ENCODE data around the gene PRKCA.
"Not testable (repeated sequence)": the region's sequence is repeated elsewhere in the genome, so short reads cannot be mapped to it uniquely, and the experiment has no call there.

PRKCA gene

GRCh38 chr17:66322764-66323163 lies 20.4 kb downstream of the PRKCA start:
- Histone ChIP-seq H3K27ac (replicated peaks; ENCODE audit: low read length) (no peak overlapping the region), H4K91ac (ENCODE audit: low read depth, low read length, poor library complexity) (no peak overlapping the region), H2AK5ac (ENCODE audit: low read depth, low read length) (no peak overlapping the region), H4K8ac (ENCODE audit: low read depth, low read length) (no peak overlapping the region), H3K9ac (ENCODE audit: low read depth, low read length, poor library complexity) (no peak overlapping the region), H2AFZ (ENCODE audit: low read length) (no peak overlapping the region), H2BK12ac (ENCODE audit: low read length) (no peak overlapping the region), H3K4me2 (ENCODE audit: insufficient read depth, low read length, poor library complexity, severe bottlenecking) (no peak overlapping the region), H3K4ac (ENCODE audit: low read length) (no peak overlapping the region), H3K79me1 (ENCODE audit: low read depth, low read length) (no peaks in the 10 kb centered on the region), H3K4me1 (ENCODE audit: control insufficient read depth in 2 of 2, insufficient read depth in 1 of 2, low read depth in 1 of 2, low read length in 2 of 2) (no peaks in the 10 kb centered on the region), H3K14ac (ENCODE audit: low read length) (no peak overlapping the region), H3K9me3 (replicated peaks in 1 of 2; ENCODE audit: control insufficient read depth in 2 of 2, insufficient read depth in 1 of 2, low read depth in 1 of 2, low read length in 2 of 2) (peaks cover 5 to 15% of the 10 kb centered on the region in 2 donors), H2BK120ac (ENCODE audit: low read depth, low read length) (no peak overlapping the region), H2BK15ac (ENCODE audit: low read length) (no peak overlapping the region), H3K18ac (ENCODE audit: low read length) (no peak overlapping the region), H3K4me3 (ENCODE audit: low read length in 2 of 2) (no peak overlapping the region), H2BK5ac (ENCODE audit: low read length) (no peak overlapping the region), H3K23ac (ENCODE audit: low read depth, low read length, poor library complexity) (no peak overlapping the region), H3K27me3 (ENCODE audit: control insufficient read depth in 3 of 3, insufficient read depth in 3 of 3, low read depth in 1 of 3, low read length in 3 of 3) (no peaks in the 10 kb centered on the region), H3K36me3 (replicated peaks in 1 of 2; ENCODE audit: control insufficient read depth in 2 of 2, insufficient read depth in 2 of 2, low read length in 2 of 2) (no peaks in the 10 kb centered on the region)
- no peak for DNase-seq (ENCODE audit: low spot score)

DNA sequence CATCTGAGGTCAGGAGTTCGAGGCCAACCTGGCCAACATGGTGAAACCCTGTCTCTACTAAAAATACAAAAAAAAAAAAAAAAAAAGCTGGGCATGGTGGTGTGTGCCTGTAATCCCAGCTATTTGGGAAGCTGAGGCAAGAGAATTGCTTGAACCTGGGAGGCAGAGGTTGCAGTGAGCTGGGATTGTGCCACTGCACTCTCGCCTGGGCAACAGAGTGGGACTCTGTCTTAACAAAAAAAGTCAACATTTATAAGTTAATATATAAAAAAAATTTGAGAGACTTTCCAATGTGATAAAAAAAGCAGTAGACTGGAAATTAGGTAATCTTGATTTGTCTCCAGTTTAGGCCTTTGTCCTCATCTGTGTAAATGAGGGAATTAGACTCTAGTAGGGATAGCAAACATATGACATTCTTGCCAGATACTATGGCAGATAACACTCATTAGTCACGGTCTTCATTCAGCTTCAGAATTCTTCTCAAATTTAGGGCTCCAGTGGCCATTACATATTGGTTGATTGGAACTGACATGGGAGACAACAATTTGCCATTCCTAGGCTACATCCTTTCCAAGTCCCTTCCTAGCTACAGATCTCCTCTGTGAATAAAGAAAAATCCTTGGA lies 22.1 kb downstream of the PRKCA start:
- not testable (repeated sequence) for H2BK5ac ChIP-seq (ENCODE audit: low read length); H2BK120ac ChIP-seq (ENCODE audit: low read depth, low read length); H2AK5ac ChIP-seq (ENCODE audit: low read depth, low read length); H3K4ac ChIP-seq (ENCODE audit: low read length); H3K27ac ChIP-seq (replicated peaks; ENCODE audit: low read length); H3K36me3 ChIP-seq (replicated peaks in 1 of 2; ENCODE audit: control insufficient read depth in 2 of 2, insufficient read depth in 2 of 2, low read length in 2 of 2); H2AFZ ChIP-seq (ENCODE audit: low read length); H3K23ac ChIP-seq (ENCODE audit: low read depth, low read length, poor library complexity); DNase-seq (ENCODE audit: low spot score); H2BK12ac ChIP-seq (ENCODE audit: low read length); H3K14ac ChIP-seq (ENCODE audit: low read length); H4K91ac ChIP-seq (ENCODE audit: low read depth, low read length, poor library complexity); H3K18ac ChIP-seq (ENCODE audit: low read length); H2BK15ac ChIP-seq (ENCODE audit: low read length); H3K4me3 ChIP-seq (ENCODE audit: low read length in 2 of 2); H3K79me1 ChIP-seq (ENCODE audit: low read depth, low read length); H4K8ac ChIP-seq (ENCODE audit: low read depth, low read length); H3K4me2 ChIP-seq (ENCODE audit: insufficient read depth, low read length, poor library complexity, severe bottlenecking); H3K27me3 ChIP-seq (ENCODE audit: control insufficient read depth in 3 of 3, insufficient read depth in 3 of 3, low read depth in 1 of 3, low read length in 3 of 3); H3K4me1 ChIP-seq (ENCODE audit: control insufficient read depth in 2 of 2, insufficient read depth in 1 of 2, low read depth in 1 of 2, low read length in 2 of 2); H3K9ac ChIP-seq (ENCODE audit: low read depth, low read length, poor library complexity)
- peaks cover 5 to 15% of the 10 kb centered on the region in 2 donors for H3K9me3 ChIP-seq (replicated peaks in 1 of 2; ENCODE audit: control insufficient read depth in 2 of 2, insufficient read depth in 1 of 2, low read depth in 1 of 2, low read length in 2 of 2)
- no CpG with 5 or more reads among the region's 3 CpGs for WGBS, 2 donors (ENCODE audit: extremely low coverage in 2 of 2, insufficient read length in 2 of 2, insufficient replicate concordance in 1 of 2)

DNA sequence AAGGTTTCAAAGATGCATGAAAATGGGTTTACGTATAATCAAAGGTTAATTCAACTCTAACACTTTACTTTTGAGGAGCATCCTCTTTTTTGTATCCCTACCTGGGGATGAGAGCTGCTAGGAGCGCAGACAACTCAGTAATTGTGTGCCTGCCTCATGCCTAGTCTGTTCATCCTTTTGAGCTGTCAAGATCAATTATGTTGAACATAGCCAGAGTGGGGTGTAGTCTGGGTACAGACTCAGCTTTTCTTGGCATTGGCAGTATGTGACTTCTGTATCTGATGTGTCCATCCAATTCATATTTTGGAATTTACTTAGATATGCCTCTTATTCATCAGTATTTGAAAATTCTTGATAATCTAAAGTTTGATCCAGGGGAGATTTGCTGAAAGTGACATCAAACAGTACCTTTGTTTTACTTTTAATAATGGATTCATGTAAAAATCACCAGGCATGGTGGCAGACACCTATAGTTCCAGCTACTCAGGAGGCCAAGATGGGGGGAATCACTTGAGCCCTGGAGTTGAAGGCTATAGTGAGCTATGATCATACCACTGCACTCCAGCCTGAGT lies 24.1 kb downstream of the PRKCA start:
- no peak overlapping the region for H2BK5ac ChIP-seq (ENCODE audit: low read length)
- no peak overlapping the region for H4K91ac ChIP-seq (ENCODE audit: low read depth, low read length, poor library complexity)
- H2BK12ac ChIP-seq (ENCODE audit: low read length), result no peak overlapping the region
- H2BK120ac ChIP-seq (ENCODE audit: low read depth, low read length), result no peak overlapping the region
- no peak for DNase-seq (ENCODE audit: low spot score)
- no peak overlapping the region for H2AK5ac ChIP-seq (ENCODE audit: low read depth, low read length)
- no peak overlapping the region for H3K18ac ChIP-seq (ENCODE audit: low read length)
- H3K27me3 ChIP-seq (ENCODE audit: control insufficient read depth in 3 of 3, insufficient read depth in 3 of 3, low read depth in 1 of 3, low read length in 3 of 3), result no peaks in the 10 kb centered on the region
- H2BK15ac ChIP-seq (ENCODE audit: low read length), result no peak overlapping the region
- WGBS, 2 donors (ENCODE audit: extremely low coverage in 2 of 2, insufficient read length in 2 of 2, insufficient replicate concordance in 1 of 2), result no CpG with 5 or more reads among the region's 2 CpGs
- H4K8ac ChIP-seq (ENCODE audit: low read depth, low read length), result no peak overlapping the region
- H2AFZ ChIP-seq (ENCODE audit: low read length), result no peak overlapping the region
- no peak overlapping the region for H3K4ac ChIP-seq (ENCODE audit: low read length)
- no peak overlapping the region for H3K27ac ChIP-seq (replicated peaks; ENCODE audit: low read length)
- H3K4me3 ChIP-seq (ENCODE audit: low read length in 2 of 2), result no peak overlapping the region
- no peak overlapping the region for H3K9ac ChIP-seq (ENCODE audit: low read depth, low read length, poor library complexity)
- H3K79me1 ChIP-seq (ENCODE audit: low read depth, low read length), result no peaks in the 10 kb centered on the region
- H3K4me2 ChIP-seq (ENCODE audit: insufficient read depth, low read length, poor library complexity, severe bottlenecking), result no peak overlapping the region
- no peaks in the 10 kb centered on the region for H3K36me3 ChIP-seq (replicated peaks in 1 of 2; ENCODE audit: control insufficient read depth in 2 of 2, insufficient read depth in 2 of 2, low read length in 2 of 2)
- H3K14ac ChIP-seq (ENCODE audit: low read length), result no peak overlapping the region
- H3K23ac ChIP-seq (ENCODE audit: low read depth, low read length, poor library complexity), result no peak overlapping the region
- no peaks in the 10 kb centered on the region for H3K4me1 ChIP-seq (ENCODE audit: control insufficient read depth in 2 of 2, insufficient read depth in 1 of 2, low read depth in 1 of 2, low read length in 2 of 2)
- H3K9me3 ChIP-seq (replicated peaks in 1 of 2; ENCODE audit: control insufficient read depth in 2 of 2, insufficient read depth in 1 of 2, low read depth in 1 of 2, low read length in 2 of 2), result peaks cover 5 to 10% of the 10 kb centered on the region in 2 donors

GRCh38 chr17:66330646-66331037 lies 28.2 kb downstream of the PRKCA start:
- H3K14ac ChIP-seq (ENCODE audit: low read length), result no peak overlapping the region
- no peak overlapping the region for H3K9ac ChIP-seq (ENCODE audit: low read depth, low read length, poor library complexity)
- no peak overlapping the region for H2BK12ac ChIP-seq (ENCODE audit: low read length)
- no peaks in the 10 kb centered on the region for H3K27me3 ChIP-seq (ENCODE audit: control insufficient read depth in 3 of 3, insufficient read depth in 3 of 3, low read depth in 1 of 3, low read length in 3 of 3)
- H3K27ac ChIP-seq (replicated peaks; ENCODE audit: low read length), result no peak overlapping the region
- H3K9me3 ChIP-seq (replicated peaks in 1 of 2; ENCODE audit: control insufficient read depth in 2 of 2, insufficient read depth in 1 of 2, low read depth in 1 of 2, low read length in 2 of 2), result peaks cover 0 to 1% of the 10 kb centered on the region in 2 donors
- no peak overlapping the region for H3K18ac ChIP-seq (ENCODE audit: low read length)
- H4K91ac ChIP-seq (ENCODE audit: low read depth, low read length, poor library complexity), result no peak overlapping the region
- H3K4me3 ChIP-seq (ENCODE audit: low read length in 2 of 2), result no peak overlapping the region
- no peak overlapping the region for H2BK120ac ChIP-seq (ENCODE audit: low read depth, low read length)
- no peak overlapping the region for H2BK5ac ChIP-seq (ENCODE audit: low read length)
- no peaks in the 10 kb centered on the region for H3K36me3 ChIP-seq (replicated peaks in 1 of 2; ENCODE audit: control insufficient read depth in 2 of 2, insufficient read depth in 2 of 2, low read length in 2 of 2)
- no peak overlapping the region for H2AFZ ChIP-seq (ENCODE audit: low read length)
- no peak overlapping the region for H2BK15ac ChIP-seq (ENCODE audit: low read length)
- H3K4me2 ChIP-seq (ENCODE audit: insufficient read depth, low read length, poor library complexity, severe bottlenecking), result no peak overlapping the region
- H3K4me1 ChIP-seq (ENCODE audit: control insufficient read depth in 2 of 2, insufficient read depth in 1 of 2, low read depth in 1 of 2, low read length in 2 of 2), result no peaks in the 10 kb centered on the region
- peaks cover 3% of the 10 kb centered on the region for H3K79me1 ChIP-seq (ENCODE audit: low read depth, low read length)
- no peak overlapping the region for H3K23ac ChIP-seq (ENCODE audit: low read depth, low read length, poor library complexity)
- H4K8ac ChIP-seq (ENCODE audit: low read depth, low read length), result no peak overlapping the region
- no CpG with 5 or more reads among the region's 2 CpGs for WGBS, 2 donors (ENCODE audit: extremely low coverage in 2 of 2, insufficient read length in 2 of 2, insufficient replicate concordance in 1 of 2)
- no peak overlapping the region for H3K4ac ChIP-seq (ENCODE audit: low read length)
- DNase-seq (ENCODE audit: low spot score), result no peak
- H2AK5ac ChIP-seq (ENCODE audit: low read depth, low read length), result no peak overlapping the region

All from neuronal stem cell (in vitro differentiated cells).